Heart right ventricle (tissue), 16 donors: ENCODE data around the gene MUSK. TPM values are rescaled to one million over a fixed set of nuclear protein-coding genes. Genes with fewer than 3 reads are reported as not detected.

Source experiments
- ATAC-seq, 8 donors: fragments of 200-7000 bp; cut with Tn5 transposase; one replicate each; pipeline ENCODE4 v1.9.1; 2020; ENCODE audit warnings: mild to moderate bottlenecking in 8 of 8, moderate library complexity in 8 of 8, moderate number of reproducible peaks in 1 of 8
- DNase-seq, 2 donors: peaks; one replicate each; pipeline ENCODE4 v3.0.0-alpha.2; 2020
- H3K27ac ChIP-seq, 10 donors: fragments of 200-600 bp; sonication (generic) in 2 of 10; one replicate each; pipeline versions ENCODE4 v1.5.0 to v1.8.0; 2020 to 2022; ENCODE audit warnings: mild to moderate bottlenecking in 3 of 10
- H3K27me3 ChIP-seq, 7 donors: fragments of 200-600 bp; one replicate each; pipeline ENCODE4 v1.8.0; 2021 to 2022; ENCODE audit warnings: mild to moderate bottlenecking in 2 of 7
- H3K36me3 ChIP-seq, 9 donors: fragments of 200-600 bp; sonication (generic) in 1 of 9; one replicate each; pipeline versions ENCODE4 v1.5.0 to v1.8.0; 2020 to 2022; ENCODE audit warnings: mild to moderate bottlenecking in 2 of 9
- H3K4me1 ChIP-seq, 9 donors: fragments of 200-600 bp; sonication (generic) in 1 of 9; one replicate each; pipeline versions ENCODE4 v1.5.0 to v1.8.0; 2020 to 2022; ENCODE audit warnings: mild to moderate bottlenecking in 4 of 9
- H3K4me3 ChIP-seq, 10 donors: fragments of 200-600 bp; sonication (generic) in 2 of 10; one replicate each; pipeline versions ENCODE4 v1.5.0 to v1.8.0; 2020 to 2022; ENCODE audit warnings: mild to moderate bottlenecking in 7 of 10, moderate library complexity in 2 of 10
- H3K9me3 ChIP-seq, 11 donors: fragments of 200-600 bp in 10 of 11; sonication (generic) in 2 of 11; one replicate each; pipeline versions ENCODE4 v1.5.0 to v1.8.0; 2013 to 2022; ENCODE audit warnings: mild to moderate bottlenecking in 2 of 11, control low read depth in 1 of 11, moderate library complexity in 1 of 11
- CTCF ChIP-seq, 9 donors: fragments of 200-600 bp; sonication (generic) in 2 of 9; IDR thresholded peaks; one replicate each; pipeline versions ENCODE4 v1.5.0 to v1.8.0; 2021 to 2022; ENCODE audit warnings: antibody characterized with exemption in 9 of 9, mild to moderate bottlenecking in 5 of 9, moderate library complexity in 1 of 9
- WGBS, 2 donors: extraction: QIAGEN DNeasy Blood & Tissue Kit; methylation state at CpG; one replicate each; pipeline ENCODE4 v1.1.7; 2013; ENCODE audit warnings: inconsistent platforms in 1 of 2; 5-methylcytosine and 5-hydroxymethylcytosine counted together
- intact Hi-C, 10 donors: fragments of 100-400 bp; cut with DNase I; formaldehyde crosslinking; loops; one replicate each; pipeline versions ENCODE4 v1.11.1 to v1.14.2; 2022
- polyA plus RNA-seq, 2 donors: library from polyadenylated mRNA; stranded (reverse); fragments of 200-250 nt; gene quantifications; one replicate each; pipeline ENCODE4 v1.2.3, GENCODE V29; 2013
- total RNA-seq, 10 donors: library from RNA; stranded (reverse); fragmentation: NEBNext Ultra II Directional in 3 of 10; extraction: Animal tissue kit (Norgen Biotek cat#: 25700) in 3 of 10; gene quantifications; one replicate each; pipeline versions ENCODE4 v1.2.1 to v1.2.4, GENCODE V29; 2021 to 2023
- donor health status: Arrhythmogenic right ventricular cardiomyopathy.
- donor health status: ischemic (EF 13 %, LVEDD 7.1; RV severe dilation, severe dysfunction).
- donor health status: healthy with polysubstance abuse.
- donor health status: DM: no; HTN: yes; CAD: no.
- donor health status: DM: no; HTN: no; CAD: no.
- donor health status: ischemic (EF 25% LVEDD 6.9; RV normal size, moderate dysfunction).
- donor health status: ischemic (EF 25% LVEDD 5.7; RV mildly dilated, moderate dysfunction).
- donor health status: healthy.
- donor health status: DM: yes; HTN: yes; CAD: no.
- donor health status: Ischemic cardiomyopathy.
- donor health status: ischemic (EF 35%, LVEDD 5.7; RV mildly dilated, moderate dysfunction).
- donor health status: nonischemic (EF 11% LVEDD 7.7; RV severe dilation, severe dysfunction).
- donor health status: DM: yes; HTN: yes; CAD: no.
- donor health status: PGD.
- donor health status: ischemic (EF 29% LVEDD 5.4; RV normal size, mild dysfunction).
- donor health status: nonischemic (EF 23%, LVEDD 6.1; RV moderate dilation, normal function).

Gene MUSK
- total and polyA plus RNA-seq, 12 donors: 0.04 to 2.2 (median 1.2) TPM

DNA sequence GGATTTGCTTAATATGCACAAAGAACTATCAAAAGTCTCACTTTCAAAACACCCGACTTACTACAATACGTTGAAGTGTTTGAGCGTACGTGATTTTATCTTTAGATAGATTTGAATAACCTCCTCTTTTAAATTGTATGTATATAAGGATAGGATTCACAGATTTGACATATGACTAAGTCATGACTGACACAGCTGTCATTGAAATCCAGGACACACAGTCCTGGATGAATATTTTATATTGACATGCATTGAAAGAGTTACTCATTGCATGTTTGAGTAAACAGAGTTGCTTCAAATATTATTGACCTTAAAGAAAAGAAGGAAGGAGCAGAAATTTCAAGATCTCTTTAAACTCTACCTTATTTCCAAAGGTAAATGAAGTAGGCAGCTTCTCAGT lies 3.3 kb downstream of the MUSK start:
- Histone ChIP-seq H3K9me3 (peaks cover 0 to 5% (median 0%) of the 10 kb centered on the region in 11 donors), H3K27ac (no peak overlapping the region), H3K36me3 (no peaks in the 10 kb centered on the region), H3K4me3 (no peak overlapping the region), H3K4me1 (peaks cover 0 to 7% (median 0%) of the 10 kb centered on the region in 9 donors), H3K27me3 (no peaks in the 10 kb centered on the region)
- intact Hi-C loops: no loop called here
- ATAC-seq: no peak
- DNase-seq: no peak
- 93% methylated on average over 4 of the region's 4 CpGs for WGBS, 2 donors
- TF ChIP-seq CTCF (IDR thresholded peaks at IDR 0.05): no peak

- Histone ChIP-seq H3K9me3 (peaks cover 0 to 5% (median 0%) of the 10 kb centered on the region in 11 donors), H3K27me3 (no peaks in the 10 kb centered on the region), H3K27ac (no peak overlapping the region), H3K4me3 (no peak overlapping the region), H3K36me3 (no peaks in the 10 kb centered on the region), H3K4me1 (peaks cover 0 to 7% (median 0%) of the 10 kb centered on the region in 9 donors)
- no peak for DNase-seq
- intact Hi-C loops: no loop called here
- no peak for TF ChIP-seq CTCF (IDR thresholded peaks at IDR 0.05)
- ATAC-seq: no peak
- 69 to 71% methylated on average over 3 of the region's 3 CpGs for WGBS, 2 donors
Measured at GRCh38 chr9:110672873-110673510, 4.4 kb downstream of the MUSK start.

- no peaks in the 10 kb centered on the region for H3K9me3 ChIP-seq
- H3K27ac ChIP-seq: no peak overlapping the region
- H3K4me1 ChIP-seq: no peaks in the 10 kb centered on the region
- ATAC-seq (no peak), DNase-seq (no peak)
- H3K4me3 ChIP-seq: no peak overlapping the region
- TF ChIP-seq CTCF (IDR thresholded peaks at IDR 0.05): no peak
- intact Hi-C loops: no loop called here
- 89 to 93% methylated on average over 4 of the region's 4 CpGs for WGBS, 2 donors
- H3K36me3 ChIP-seq: no peaks in the 10 kb centered on the region
- H3K27me3 ChIP-seq: no peaks in the 10 kb centered on the region
Measured at GRCh38 chr9:110687497-110687896, 18.9 kb downstream of the MUSK start.

- Histone ChIP-seq H3K9me3 (no peaks in the 10 kb centered on the region), H3K4me3 (no peak overlapping the region), H3K27ac (no peak overlapping the region), H3K27me3 (no peaks in the 10 kb centered on the region), H3K36me3 (no peaks in the 10 kb centered on the region), H3K4me1 (no peaks in the 10 kb centered on the region)
- no peak for TF ChIP-seq CTCF (IDR thresholded peaks at IDR 0.05)
- 83 to 85% methylated on average over 5 of the region's 5 CpGs for WGBS, 2 donors
- intact Hi-C loops: no loop called here
- no peak for DNase-seq
- no peak for ATAC-seq
Measured at GRCh38 chr9:110688329-110688728, 19.7 kb downstream of the MUSK start.
